GM12878 (cell line): Measurements from ENCODE around the gene SERPINB4. TPM values are rescaled to one million over a fixed set of nuclear protein-coding genes. Genes with fewer than 3 reads are reported as not detected.

Experiments used
- ATAC-seq: fragments of 200-7000 bp; cut with Tn5 transposase; 3 replicates; pipeline ENCODE4 v1.9.1; 2020; ENCODE audit warnings: mild to moderate bottlenecking, moderate library complexity
- BruUV-seq: library from RNA; stranded (reverse); fragments of 400-500 nt; replicated peaks from 2 replicates; lab custom pipeline; 2021; lab: Mats Ljungman, UMichigan
- CTCF ChIA-PET: fragments of 300-600 bp; sonication (Branson Sonifier 250); formaldehyde crosslinking; extraction: SDS; loops from one replicate; lab custom pipeline; 2021; ENCODE audit warnings: inconsistent platforms; lab: Yijun Ruan, JAX
- POLR2A ChIA-PET: fragments of 350-600 bp; formaldehyde crosslinking; extraction: SDS; loops from one replicate; lab custom pipeline; 2021; ENCODE audit warnings: inconsistent platforms; lab: Charles Lee
- RAD21 ChIA-PET: fragments of 300-600 bp; sonication (Branson Sonifier 250); formaldehyde crosslinking; loops from one replicate; lab custom pipeline; 2023; ENCODE audit warnings: antibody characterized with exemption; ENCODE audit not compliant: unreplicated experiment; lab: Charles Lee
- SMC1A ChIA-PET: fragments of 300-600 bp; sonication (Branson Sonifier 250); formaldehyde crosslinking; loops from one replicate; lab custom pipeline; 2023; ENCODE audit not compliant: unreplicated experiment, uncharacterized antibody; lab: Charles Lee
- DNase-seq: peaks from one replicate; pipeline ENCODE4 v3.0.0-alpha.2; 2011; ENCODE audit warnings: low read depth, low spot score
- FAIRE-seq: peaks from 3 replicates; lab custom pipeline; 2011; peaks lifted over from hg19 to GRCh38; lab: Jason Lieb, UNC
- H2AFZ ChIP-seq: 2 replicates; pipeline ENCODE4 v1.6.0; 2011; ENCODE audit warnings: low read depth, low read length, control low read depth; ENCODE audit not compliant: control insufficient read depth
- H3K27ac ChIP-seq: 2 replicates; pipeline ENCODE4 v1.5.1; 2011; ENCODE audit warnings: control low read depth; ENCODE audit not compliant: control insufficient read depth, insufficient read depth
- H3K27me3 ChIP-seq, 2 experiments: replicated peaks in 1 of 2; 2 replicates each; pipeline versions ENCODE4 v1.6.0 to v1.6.1; 2011; ENCODE audit warnings: low read length in 1 of 2; ENCODE audit not compliant: control insufficient read depth in 2 of 2, insufficient read depth in 2 of 2
- H3K36me3 ChIP-seq, 2 experiments: 2 replicates each; pipeline ENCODE4 v1.5.1; 2011; ENCODE audit warnings: low read length in 1 of 2; ENCODE audit not compliant: control insufficient read depth in 2 of 2, insufficient read depth in 2 of 2
- H3K4me1 ChIP-seq: 2 replicates; pipeline ENCODE4 v1.6.1; 2011; ENCODE audit warnings: mild to moderate bottlenecking, low read length, moderate library complexity, mixed read lengths; ENCODE audit not compliant: control insufficient read depth, insufficient read depth
- H3K4me2 ChIP-seq: 2 replicates; pipeline ENCODE4 v1.6.0; 2011; ENCODE audit warnings: control low read depth; ENCODE audit not compliant: control insufficient read depth, insufficient read depth
- H3K4me3 ChIP-seq: fragments of 200-600 bp; sonication (generic); 2 replicates; pipeline ENCODE4 v1.5.1; 2016
- H3K79me2 ChIP-seq: 2 replicates; pipeline ENCODE4 v1.6.0; 2011; ENCODE audit warnings: low read length; ENCODE audit not compliant: control insufficient read depth, insufficient read depth
- H3K9ac ChIP-seq: 2 replicates; pipeline ENCODE4 v1.8.0; 2011; ENCODE audit warnings: low read length, control low read depth, mixed read lengths; ENCODE audit not compliant: control insufficient read depth, insufficient read depth
- H3K9me3 ChIP-seq: replicated peaks from 3 replicates; pipeline ENCODE4 v1.5.1; 2011; ENCODE audit warnings: mild to moderate bottlenecking, low read length; ENCODE audit not compliant: control insufficient read depth, insufficient read depth
- H4K20me1 ChIP-seq: 2 replicates; pipeline ENCODE4 v1.6.0; 2011; ENCODE audit not compliant: control insufficient read depth, insufficient read depth
- CBX5 ChIP-seq: sonication (generic); IDR thresholded peaks from 2 replicates; pipeline ENCODE4 v1.6.1; 2016; ENCODE audit warnings: low read depth, moderate library complexity, mild to moderate bottlenecking, inconsistent platforms
- MTA2 ChIP-seq: fragments of 450-650 bp; IDR thresholded peaks from 2 replicates; pipeline ENCODE4 v1.6.1; 2016; ENCODE audit warnings: low read depth, mild to moderate bottlenecking, moderate library complexity
- POLR2A ChIP-seq: IDR thresholded peaks from 2 replicates; pipeline ENCODE4 v1.6.1; 2011; ENCODE audit warnings: low read depth, mild to moderate bottlenecking, low read length
- RBBP5 ChIP-seq: fragments of 200-600 bp; sonication (generic); conservative IDR thresholded peaks from 2 replicates; pipeline ENCODE4 v1.6.1; 2016
- SP1 ChIP-seq: IDR thresholded peaks from one replicate; pipeline ENCODE4 v1.6.1; 2011; ENCODE audit warnings: low read depth, low read length
- USF2 ChIP-seq: IDR thresholded peaks from 2 replicates; pipeline ENCODE4 v1.6.1; 2011; ENCODE audit warnings: low read depth, low read length, improper control_type of control experiment, borderline replicate concordance
- ZNF592 ChIP-seq: fragments of 450-650 bp; IDR thresholded peaks from 2 replicates; pipeline ENCODE4 v1.6.1; 2017; ENCODE audit warnings: mild to moderate bottlenecking, moderate library complexity
- WGBS: methylation state at CpG from one replicate; pipeline ENCODE4 v1.1.6; 2016; ENCODE audit warnings: low lambda C conversion rate; ENCODE audit not compliant: insufficient replicate concordance, insufficient coverage; ENCODE audit errors: missing lambda C conversion rate; 5-methylcytosine and 5-hydroxymethylcytosine counted together
- in situ Hi-C: fragments of 300-500 bp; cut with MboI; formaldehyde crosslinking; loops from 9 replicates; pipeline ENCODE4 v1.14.3; 2018; ENCODE audit warnings: mixed read lengths
- intact Hi-C: fragments of 100-400 bp; cut with micrococcal nuclease; formaldehyde crosslinking; loops from one replicate; pipeline ENCODE4 v1.14.2; 2022; ENCODE audit not compliant: unreplicated experiment
- polyA plus RNA-seq, 11 experiments: library from polyadenylated mRNA; depleted of rRNA in 4 of 11; unstranded in 6 of 11; stranded (reverse) in 5 of 11; fragments of >200 nt; fragmentation: Nextera tagmentation in 4 of 11; fragmentation: Illumina TruSeq in 1 of 11; extraction: Ambion mirVana in 4 of 11; extraction: Trizol in 1 of 11; gene quantifications; 1 replicate in 1 of 11; 2 replicates in 10 of 11; pipeline versions ENCODE4 v1.2.1 to v1.2.3, GENCODE V29; 2011 to 2016; ENCODE audit warnings: inconsistent platforms in 2 of 11, missing spikeins in 2 of 11, low read depth in 1 of 11
- total RNA-seq, 4 experiments: library from RNA; depleted of rRNA in 3 of 4; stranded (reverse); fragments of >200 nt in 3 of 4; fragmentation: Illumina TruSeq in 1 of 4; extraction: Trizol in 1 of 4; gene quantifications; 2 replicates each; pipeline versions ENCODE4 v1.2.1 to v1.2.3, GENCODE V29; 2013 to 2021

Gene SERPINB4
- total and polyA plus RNA-seq, 10 of the 15 experiments (the other 5 are each of a cell fraction or from before 2014, with no cell fraction given): not detected

- TF ChIP-seq RBBP5: no peak
- no peak for TF ChIP-seq POLR2A
- TF ChIP-seq USF2: no peak
- no peak for TF ChIP-seq ZNF592
- TF ChIP-seq CBX5: no peak
- no peak for TF ChIP-seq SP1
- no peak for TF ChIP-seq MTA2
- no peaks in the 10 kb centered on the region for H4K20me1 ChIP-seq
- FAIRE-seq (no peak), DNase-seq (no peak), ATAC-seq (no peak)
- peaks cover 9% of the 10 kb centered on the region; the same call in 1 of the 2 replicates for H3K4me1 ChIP-seq
- no peak overlapping the region for H2AFZ ChIP-seq
- no peak overlapping the region for H3K27ac ChIP-seq
- no peak overlapping the region for H3K4me2 ChIP-seq
- WGBS: 47% methylated on average over 3 of the region's 3 CpGs
- no peaks in the 10 kb centered on the region for H3K9me3 ChIP-seq
- RAD21 ChIA-PET: no interaction called here
- no peaks in the 10 kb centered on the region for H3K79me2 ChIP-seq
- BruUV-seq: no TSS peak
- H3K4me3 ChIP-seq: no peak overlapping the region
- intact Hi-C loops: no loop called here
- SMC1A ChIA-PET: no interaction called here
- no peak overlapping the region for H3K9ac ChIP-seq
- POLR2A ChIA-PET: no interaction called here
- CTCF ChIA-PET: interaction anchor here (0.6 to 2.4 kb wide), 3 partner anchors 28 to 997 kb away, joined by 3 to 7 read pairs (median 3); no protein-coding TSS in a partner anchor
- H3K36me3 ChIP-seq: no peaks in the 10 kb centered on the region
- in situ Hi-C loops: loop anchor here (10.0 kb wide), 1 partner anchor 62 kb away; the partner anchor contains the start of gene SERPINB12
- H3K27me3 ChIP-seq: no peaks in the 10 kb centered on the region
Measured at GRCh38 chr18:63606526-63606925, 37.5 kb downstream of the SERPINB4 start.
